Muscle of leg (tissue), 11 donors: Measurements from ENCODE around the gene GFOD2. TPM values are rescaled to one million over a fixed set of nuclear protein-coding genes. Genes with fewer than 3 reads are reported as not detected.
A peak's percentile ranks its signal among the peaks of the same experiment; 100 is the strongest.

ENCODE experiments used
- DNase-seq: peaks from one replicate; pipeline ENCODE4 v3.0.0; 2013
- H3K27ac ChIP-seq: one replicate; pipeline ENCODE4 v1.5.1; 2013; ENCODE audit warnings: mild to moderate bottlenecking, low read length, control low read depth
- H3K27me3 ChIP-seq: one replicate; pipeline ENCODE4 v1.6.1; 2013; ENCODE audit warnings: low read length; ENCODE audit not compliant: control insufficient read depth, insufficient read depth
- H3K36me3 ChIP-seq: one replicate; pipeline ENCODE4 v1.6.1; 2013; ENCODE audit warnings: low read length; ENCODE audit not compliant: control insufficient read depth, insufficient read depth
- H3K4me1 ChIP-seq: one replicate; pipeline ENCODE4 v1.6.1; 2013; ENCODE audit warnings: low read length; ENCODE audit not compliant: control insufficient read depth, insufficient read depth
- H3K4me3 ChIP-seq: one replicate; pipeline ENCODE4 v1.5.1; 2013; ENCODE audit warnings: low read length, control low read depth
- H3K9me3 ChIP-seq: replicated peaks from 2 replicates; pipeline ENCODE4 v1.6.1; 2013; ENCODE audit warnings: low read depth, low read length; ENCODE audit not compliant: control insufficient read depth
- WGBS: methylation state at CpG from one replicate; pipeline ENCODE4 v1.1.5; 2013; ENCODE audit warnings: missing lambda C conversion rate; ENCODE audit not compliant: insufficient coverage; 5-methylcytosine and 5-hydroxymethylcytosine counted together
- polyA plus RNA-seq, 8 donors: library from polyadenylated mRNA; unstranded; fragments of 120-200 nt; gene quantifications; one replicate each; pipeline versions ENCODE4 v1.2.1 to v1.2.3, GENCODE V29; 2013; ENCODE audit warnings: inconsistent platforms in 1 of 8, low replicate concordance in 1 of 8; ENCODE audit not compliant: insufficient read length in 8 of 8, insufficient read depth in 1 of 8
- total RNA-seq: library from RNA; stranded (reverse); fragments of 120-200 nt; gene quantifications from one replicate; pipeline ENCODE4 v1.2.4, GENCODE V29; 2013

GFOD2 gene
- total and polyA plus RNA-seq, 9 donors, result 11.4 to 18.3 (median 13.9) TPM

- Histone ChIP-seq H3K27ac (no peak overlapping the region), H3K27me3 (no peaks in the 10 kb centered on the region), H3K4me3 (no peak overlapping the region), H3K9me3 (no peaks in the 10 kb centered on the region), H3K4me1 (peaks cover 18% of the 10 kb centered on the region), H3K36me3 (peaks cover 5% of the 10 kb centered on the region)
- WGBS, result 94% methylated on average over 17 of the region's 17 CpGs
- no peak for DNase-seq
These were observed 43.6 kb downstream of the GFOD2 start for GRCh38 chr16:67675579-67675935.

- Histone ChIP-seq H3K27ac (no peak overlapping the region), H3K4me3 (no peak overlapping the region), H3K36me3 (peaks cover 5% of the 10 kb centered on the region), H3K27me3 (no peaks in the 10 kb centered on the region), H3K4me1 (peaks cover 18% of the 10 kb centered on the region), H3K9me3 (no peaks in the 10 kb centered on the region)
- 92% methylated on average over 28 of the region's 28 CpGs for WGBS
- no peak for DNase-seq
These were observed 44.1 kb downstream of the GFOD2 start for GRCh38 chr16:67674851-67675578.

DNA sequence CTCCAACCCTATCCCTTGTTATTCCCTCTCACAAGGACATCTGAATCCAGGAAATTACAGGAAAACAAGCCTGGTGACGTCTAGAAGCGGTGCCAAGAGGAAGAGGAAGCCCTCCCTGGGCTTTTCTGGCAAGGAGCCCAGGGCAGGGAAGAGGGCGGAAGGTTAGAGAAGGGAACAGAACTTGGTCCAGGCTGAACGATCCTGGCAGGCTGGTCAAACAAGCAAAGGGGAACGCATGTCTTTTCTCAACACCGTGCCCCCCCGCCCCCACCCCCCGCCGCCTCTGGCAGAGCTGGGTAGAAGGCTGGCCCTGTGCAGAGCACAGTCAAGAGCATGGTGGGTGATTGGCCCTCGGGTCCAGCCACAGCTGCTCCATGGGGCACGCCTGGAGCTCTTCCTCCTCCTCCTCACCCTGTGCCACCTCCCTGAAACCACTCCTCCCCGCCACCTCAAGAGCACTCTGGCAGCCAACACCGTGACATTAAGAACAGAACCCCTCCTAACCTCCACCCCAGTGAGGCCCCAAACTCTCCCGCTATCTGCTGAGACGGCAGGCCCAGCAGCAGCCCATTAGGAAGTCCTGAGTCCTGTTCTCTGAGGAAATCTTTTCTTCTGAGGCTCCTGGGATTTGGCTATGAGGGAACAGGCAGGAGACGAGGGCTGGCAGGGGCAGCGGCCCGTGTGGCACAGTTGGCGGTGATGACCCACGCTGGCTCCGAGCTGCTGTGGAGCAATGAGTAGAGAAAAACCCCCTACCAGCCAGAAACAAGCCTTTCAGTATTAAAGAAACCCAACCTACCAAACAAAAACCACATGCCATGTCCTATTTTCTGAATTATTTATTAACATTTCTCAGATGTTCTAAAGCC lies 45.2 kb downstream of the GFOD2 start:
- Histone ChIP-seq H3K4me1 (peaks cover 18% of the 10 kb centered on the region), H3K9me3 (no peaks in the 10 kb centered on the region), H3K36me3 (peaks cover 5% of the 10 kb centered on the region), H3K27ac (peak overlapping the region; percentile 87), H3K4me3 (no peak overlapping the region), H3K27me3 (no peaks in the 10 kb centered on the region)
- DNase-seq, result peak; percentile 79
- WGBS, result 54% methylated on average over 8 of the region's 21 CpGs

- peak; percentile 56 for DNase-seq
- H3K4me1 ChIP-seq, result peaks cover 20% of the 10 kb centered on the region
- no peaks in the 10 kb centered on the region for H3K27me3 ChIP-seq
- no peak overlapping the region for H3K4me3 ChIP-seq
- H3K36me3 ChIP-seq, result peaks cover 5% of the 10 kb centered on the region
- H3K9me3 ChIP-seq, result no peaks in the 10 kb centered on the region
- H3K27ac ChIP-seq, result peak overlapping the region; percentile 87
- 59% methylated on average over 11 of the region's 13 CpGs for WGBS
These were observed 46.1 kb downstream of the GFOD2 start for GRCh38 chr16:67672739-67673662.

- peaks cover 5% of the 10 kb centered on the region for H3K36me3 ChIP-seq
- WGBS, result 27% methylated on average over 3 of the region's 4 CpGs
- H3K27me3 ChIP-seq, result no peaks in the 10 kb centered on the region
- DNase-seq, result no peak
- H3K4me1 ChIP-seq, result peaks cover 26% of the 10 kb centered on the region
- H3K27ac ChIP-seq, result no peak overlapping the region
- H3K4me3 ChIP-seq, result no peak overlapping the region
- H3K9me3 ChIP-seq, result no peaks in the 10 kb centered on the region
These were observed 46.8 kb downstream of the GFOD2 start for GRCh38 chr16:67672306-67672705.

DNA sequence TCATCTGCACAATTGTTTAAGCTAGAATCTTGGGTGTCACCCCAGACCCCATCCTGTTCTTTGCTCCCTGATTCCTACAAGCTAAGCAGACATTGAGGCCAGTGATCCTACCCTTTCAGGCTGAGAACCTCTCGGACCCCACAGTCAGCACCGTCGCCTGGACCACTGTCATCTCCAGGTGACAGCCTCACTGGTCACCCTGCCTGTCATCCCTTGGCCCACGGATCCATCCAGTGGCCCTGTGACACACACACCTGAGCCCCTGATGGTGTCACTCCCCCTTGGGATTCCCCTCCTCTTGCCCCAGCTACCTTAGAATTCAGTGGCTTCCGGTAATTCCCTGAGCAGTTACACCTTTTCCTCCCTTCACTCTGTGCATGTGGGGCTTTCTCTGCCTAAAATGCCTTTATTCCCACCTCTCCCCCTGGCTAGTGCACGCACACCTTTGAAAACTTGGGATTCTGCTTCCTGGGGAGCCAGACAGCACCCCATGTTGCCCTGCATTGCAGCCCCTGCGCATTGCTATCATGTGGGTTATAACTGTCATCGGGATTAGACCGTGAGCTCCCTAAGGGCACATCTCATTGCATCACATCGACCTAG lies 49.5 kb downstream of the GFOD2 start:
- H3K36me3 ChIP-seq, result peaks cover 3% of the 10 kb centered on the region
- DNase-seq, result no peak
- no peaks in the 10 kb centered on the region for H3K27me3 ChIP-seq
- H3K4me3 ChIP-seq, result no peak overlapping the region
- 83% methylated on average over 10 of the region's 10 CpGs for WGBS
- no peaks in the 10 kb centered on the region for H3K9me3 ChIP-seq
- H3K4me1 ChIP-seq, result peaks cover 40% of the 10 kb centered on the region
- no peak overlapping the region for H3K27ac ChIP-seq

DNA sequence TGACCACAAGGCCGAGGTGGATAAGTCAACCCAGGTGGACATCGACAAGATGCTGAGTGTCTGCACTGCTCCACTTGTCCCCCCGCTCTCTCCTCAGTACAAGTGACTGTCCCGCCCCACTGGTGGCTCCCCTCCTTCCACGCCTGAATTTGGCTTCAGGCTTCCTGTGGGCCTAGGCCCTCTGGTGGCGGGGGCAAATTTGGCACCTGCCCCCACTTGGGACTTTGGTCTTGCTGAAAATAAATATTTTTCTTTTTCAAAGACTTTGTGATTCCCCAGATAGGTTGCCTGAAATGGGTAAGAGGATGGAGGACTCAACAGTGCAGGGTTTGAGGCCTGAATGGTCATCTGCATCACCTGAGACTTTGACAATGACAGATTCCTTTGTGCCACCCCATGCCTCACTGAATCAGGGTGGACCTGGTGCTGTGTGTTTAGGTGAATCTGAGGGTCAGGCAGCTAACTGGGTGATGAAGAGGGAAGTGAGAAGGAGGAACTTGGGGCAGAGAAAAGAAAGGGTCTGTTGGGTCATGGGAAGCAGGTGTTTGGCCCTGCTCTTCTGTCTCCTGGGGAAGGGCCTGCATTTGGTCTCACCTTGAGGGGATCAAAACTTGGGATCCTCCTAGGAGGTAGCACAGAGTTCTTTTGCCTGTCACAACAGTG lies 50.5 kb downstream of the GFOD2 start:
- Histone ChIP-seq H3K36me3 (peaks cover 8% of the 10 kb centered on the region), H3K4me1 (peaks cover 35% of the 10 kb centered on the region), H3K9me3 (no peaks in the 10 kb centered on the region), H3K27ac (no peak overlapping the region), H3K27me3 (no peaks in the 10 kb centered on the region), H3K4me3 (no peak overlapping the region)
- no peak for DNase-seq
- 95% methylated on average over 3 of the region's 6 CpGs for WGBS

DNA sequence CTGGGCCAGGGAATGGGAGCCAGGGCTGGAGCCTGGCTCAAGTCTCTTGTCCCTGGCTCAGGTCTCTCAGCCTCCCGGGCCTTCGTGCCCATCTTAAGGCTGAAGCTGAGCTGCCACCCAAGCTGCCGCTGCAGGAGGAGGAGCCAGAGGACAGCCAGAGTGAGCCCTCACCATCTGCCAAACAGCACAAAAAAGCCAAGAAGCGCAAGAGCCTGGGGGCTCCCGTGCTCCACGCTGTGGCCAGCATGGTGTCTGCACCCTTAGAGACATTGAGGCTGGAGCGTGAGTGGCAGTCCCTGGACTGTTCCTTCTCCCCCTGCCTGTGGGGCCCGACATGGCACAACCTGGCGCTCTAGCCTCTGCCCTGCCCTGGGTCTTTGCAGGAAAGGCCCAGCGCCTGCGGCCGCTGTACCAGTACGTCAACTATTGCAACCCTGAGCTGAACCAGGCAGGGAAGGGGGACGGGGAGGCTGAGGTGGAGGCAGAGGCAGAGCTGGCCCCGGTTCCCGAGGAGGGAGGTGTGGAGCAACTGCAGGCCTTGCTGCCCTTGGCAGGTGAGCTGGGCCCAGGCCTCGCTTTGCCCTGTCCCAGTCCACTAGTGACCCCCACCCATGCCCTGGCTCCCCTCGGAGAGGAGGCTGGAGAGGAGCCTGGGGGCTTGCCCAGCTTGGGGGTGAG lies 51.2 kb downstream of the GFOD2 start:
- DNase-seq, result peak; percentile 94
- no peaks in the 10 kb centered on the region for H3K27me3 ChIP-seq
- no peak overlapping the region for H3K4me3 ChIP-seq
- peak overlapping the region; percentile 81 for H3K27ac ChIP-seq
- 7% methylated on average over 14 of the region's 18 CpGs for WGBS
- H3K4me1 ChIP-seq, result peaks cover 29% of the 10 kb centered on the region
- no peaks in the 10 kb centered on the region for H3K9me3 ChIP-seq
- H3K36me3 ChIP-seq, result peaks cover 15% of the 10 kb centered on the region

DNA sequence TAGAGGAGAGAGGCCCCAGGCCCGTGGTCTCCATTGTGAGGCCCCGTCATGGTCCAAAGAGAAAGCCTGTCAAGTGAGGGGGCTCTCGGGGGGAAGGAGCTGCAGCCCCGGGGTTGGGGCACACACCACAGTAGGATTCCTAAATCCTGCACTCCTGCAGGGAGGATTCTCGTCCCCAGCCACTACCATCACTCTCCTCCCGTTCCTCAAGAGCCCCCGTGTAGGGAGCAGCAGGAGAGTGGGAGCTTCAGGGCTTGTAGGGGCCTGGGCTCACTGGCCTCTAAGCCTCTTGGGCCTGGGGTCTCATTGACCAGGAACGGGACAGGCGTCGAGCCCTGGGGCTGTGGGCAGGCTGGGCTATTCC lies 51.7 kb downstream of the GFOD2 start:
- H3K4me3 ChIP-seq, result peak overlapping the region; percentile 67
- peaks cover 27% of the 10 kb centered on the region for H3K4me1 ChIP-seq
- 18% methylated on average over 5 of the region's 10 CpGs for WGBS
- no peak for DNase-seq
- no peaks in the 10 kb centered on the region for H3K9me3 ChIP-seq
- no peaks in the 10 kb centered on the region for H3K27me3 ChIP-seq
- peaks cover 19% of the 10 kb centered on the region for H3K36me3 ChIP-seq
- peak overlapping the region; percentile 81 for H3K27ac ChIP-seq
